GM21515 (cell line): ENCODE measurements around the gene LRRIQ3.

ENCODE experiments used
- ATAC-seq: cut with Tn5 transposase; IDR thresholded peaks from one replicate; pipeline ENCODE4 v1.9.1; 2021; ENCODE audit not compliant: unreplicated experiment

LRRIQ3 gene

GRCh38 chr1:74113333-74113732 lies 84.6 kb downstream of the LRRIQ3 start:
- ATAC-seq = no peak

GRCh38 chr1:74107394-74107793 lies 90.6 kb downstream of the LRRIQ3 start:
- no peak for ATAC-seq

DNA sequence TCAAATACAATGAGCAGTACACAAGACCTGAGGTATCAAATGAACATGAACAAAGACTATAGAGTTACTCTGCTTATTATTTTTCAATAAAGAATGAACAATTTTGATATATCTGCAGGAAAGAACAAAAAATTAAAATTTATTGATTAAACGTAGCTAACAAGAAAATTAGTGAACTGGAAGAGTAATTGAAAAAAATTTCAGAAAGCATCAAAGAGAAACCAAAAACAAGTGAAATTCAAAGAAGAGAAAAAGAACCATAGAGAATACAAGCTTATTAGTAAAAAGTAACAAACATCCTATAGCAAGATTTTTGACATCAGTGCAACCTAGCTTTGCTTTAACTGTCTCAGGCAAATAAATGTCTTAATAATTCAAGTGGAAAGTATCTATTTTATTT lies 106.6 kb downstream of the LRRIQ3 start:
- no peak for ATAC-seq

GRCh38 chr1:74083128-74083527 lies 114.8 kb downstream of the LRRIQ3 start:
- ATAC-seq = no peak

DNA sequence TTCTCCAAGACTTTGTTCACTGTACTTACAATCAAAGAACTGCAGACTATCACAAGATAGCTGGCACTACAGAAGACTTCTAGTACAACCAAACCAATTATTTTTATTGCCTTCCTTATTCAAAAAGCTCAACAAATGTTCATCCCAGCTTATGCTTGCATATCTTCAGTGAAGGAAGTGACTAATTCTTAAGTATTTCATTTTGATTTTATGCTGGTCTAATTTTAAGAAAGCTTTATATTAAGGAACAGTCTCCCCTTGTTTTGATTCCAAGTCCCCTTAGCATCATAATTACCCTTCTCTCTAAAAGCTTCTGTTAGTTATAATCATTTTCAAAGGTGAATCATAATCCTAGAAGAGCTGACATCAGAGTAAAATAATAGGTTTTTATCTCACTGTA lies 132.9 kb downstream of the LRRIQ3 start:
- ATAC-seq = no peak

DNA sequence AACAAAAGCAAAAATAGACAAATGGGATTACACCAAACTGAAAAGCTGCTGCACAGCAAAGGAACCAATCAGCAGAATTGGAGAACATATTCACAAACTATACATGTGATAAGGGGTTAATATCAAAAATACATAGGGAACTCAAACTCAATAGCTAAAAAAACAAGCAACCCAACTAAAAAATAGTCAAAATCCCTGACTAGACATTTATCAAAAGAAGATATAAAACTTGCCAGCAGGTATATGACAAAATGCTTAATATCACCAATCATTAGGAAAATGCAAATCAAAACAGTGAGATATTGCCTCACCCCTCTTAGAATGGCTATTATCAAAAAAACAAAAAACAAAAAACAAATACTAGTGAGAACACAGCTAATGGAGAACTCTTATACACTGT lies 140.3 kb downstream of the LRRIQ3 start:
- no peak for ATAC-seq

- ATAC-seq = no peak
Observed at GRCh38 chr1:74053407-74053806, 144.6 kb downstream of the LRRIQ3 start.

- ATAC-seq = no peak
Observed at GRCh38 chr1:74050386-74050785, 147.6 kb downstream of the LRRIQ3 start.

GRCh38 chr1:74038042-74038441 lies 159.9 kb downstream of the LRRIQ3 start:
- ATAC-seq = no peak

GRCh38 chr1:74012583-74012982 lies 185.4 kb downstream of the LRRIQ3 start:
- ATAC-seq = no peak

GRCh38 chr1:74011736-74012135 lies 186.2 kb downstream of the LRRIQ3 start:
- ATAC-seq = no peak

- ATAC-seq = no peak
Observed at GRCh38 chr1:74010206-74010605, 187.8 kb downstream of the LRRIQ3 start.

GRCh38 chr1:74005533-74005932 lies 192.4 kb downstream of the LRRIQ3 start:
- no peak for ATAC-seq

- no peak for ATAC-seq
Observed at GRCh38 chr1:74003806-74004205, 194.2 kb downstream of the LRRIQ3 start.

GRCh38 chr1:73998348-73998959 lies 199.5 kb downstream of the LRRIQ3 start:
- ATAC-seq = no peak

- no peak for ATAC-seq
Observed at GRCh38 chr1:73980324-73981040, 217.5 kb downstream of the LRRIQ3 start.

DNA sequence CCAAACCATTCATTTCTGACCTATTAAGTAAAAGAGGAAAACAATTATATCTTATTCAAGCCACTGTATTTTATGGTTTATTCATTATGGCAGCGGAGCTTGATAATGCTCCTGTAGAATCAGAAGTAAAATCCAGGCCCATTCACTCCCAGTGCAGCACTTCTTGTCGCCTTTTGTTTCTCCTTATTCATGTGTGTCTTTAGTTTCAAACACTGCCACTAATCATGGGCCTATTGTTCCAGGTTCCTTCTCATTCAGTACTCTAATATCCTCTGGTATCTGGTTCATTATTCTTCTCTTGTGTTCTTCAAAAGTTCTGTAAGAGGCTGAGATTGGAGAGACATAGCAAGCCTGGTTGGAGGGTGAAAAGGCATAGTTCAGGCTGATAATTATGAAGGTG lies 218.3 kb downstream of the LRRIQ3 start:
- no peak for ATAC-seq

GRCh38 chr1:73978964-73979363 lies 219.0 kb downstream of the LRRIQ3 start:
- ATAC-seq = no peak
